Erythroblast (primary cell): ENCODE data around the gene AUTS2.

Experiments used
- DNase-seq, 2 experiments: peaks; one replicate each; lab custom pipeline; 2025; lab: John Stamatoyannopoulos, UW
- GATA1 ChIP-seq: IDR thresholded peaks from 2 replicates; pipeline ENCODE4 v1.6.1; 2011; ENCODE audit warnings: low read depth, mild to moderate bottlenecking, control low read depth, low read length, moderate library complexity
- POLR2A ChIP-seq: IDR thresholded peaks from 2 replicates; pipeline ENCODE4 v1.6.1; 2011; ENCODE audit warnings: mild to moderate bottlenecking, low read length

AUTS2 gene

DNA sequence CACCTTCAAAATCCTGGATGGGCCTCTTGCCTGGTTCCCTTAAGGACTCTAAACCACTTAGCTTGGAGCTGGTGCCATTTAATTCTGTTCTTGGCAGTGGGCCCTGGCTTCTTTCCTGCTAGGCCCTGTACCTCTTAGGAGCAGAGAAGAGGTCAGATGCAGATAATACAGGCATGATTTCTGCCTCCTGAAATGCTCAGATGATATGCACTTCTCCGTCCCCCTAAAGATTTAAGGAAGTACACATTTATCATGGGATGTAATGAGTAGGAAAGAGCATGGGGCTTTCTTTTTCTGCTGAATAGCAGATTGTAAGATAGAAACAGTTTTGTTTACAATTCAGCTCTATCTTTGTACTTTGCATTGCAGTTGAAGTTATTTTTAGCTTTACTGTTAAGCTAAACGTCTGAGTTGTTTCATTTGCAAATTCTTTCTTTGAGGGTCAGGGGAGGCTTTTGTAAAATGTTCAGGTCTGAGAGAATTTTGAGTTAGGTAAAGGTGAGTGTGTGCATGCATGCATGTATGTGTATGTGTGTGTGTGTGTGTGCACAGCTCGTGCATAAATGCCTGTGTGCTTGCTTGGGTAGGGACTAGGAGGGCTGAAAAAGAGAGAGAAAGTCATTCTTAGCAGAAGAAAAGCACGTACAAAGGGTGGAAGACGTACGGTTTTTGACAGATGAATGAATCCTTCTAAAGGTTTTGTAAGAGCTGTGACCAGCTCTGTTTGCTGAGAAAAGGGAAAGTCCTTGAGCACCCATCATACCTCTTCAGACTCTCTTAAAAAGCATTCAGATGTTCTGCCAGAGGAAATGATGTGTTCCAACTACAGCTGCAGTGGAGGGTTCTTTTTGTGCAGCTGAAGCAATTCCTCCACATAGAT is 364.2 kb downstream of the AUTS2 start:
- TF ChIP-seq GATA1: no peak
- TF ChIP-seq POLR2A: no peak
- DNase-seq: no peak

- no peak for TF ChIP-seq GATA1
- TF ChIP-seq POLR2A: no peak
- no peak for DNase-seq
Observed at GRCh38 chr7:69963393-69963792, 365.1 kb downstream of the AUTS2 start.

GRCh38 chr7:69966766-69967591 is 368.7 kb downstream of the AUTS2 start:
- TF ChIP-seq POLR2A: no peak
- no peak for TF ChIP-seq GATA1
- DNase-seq: no peak

DNA sequence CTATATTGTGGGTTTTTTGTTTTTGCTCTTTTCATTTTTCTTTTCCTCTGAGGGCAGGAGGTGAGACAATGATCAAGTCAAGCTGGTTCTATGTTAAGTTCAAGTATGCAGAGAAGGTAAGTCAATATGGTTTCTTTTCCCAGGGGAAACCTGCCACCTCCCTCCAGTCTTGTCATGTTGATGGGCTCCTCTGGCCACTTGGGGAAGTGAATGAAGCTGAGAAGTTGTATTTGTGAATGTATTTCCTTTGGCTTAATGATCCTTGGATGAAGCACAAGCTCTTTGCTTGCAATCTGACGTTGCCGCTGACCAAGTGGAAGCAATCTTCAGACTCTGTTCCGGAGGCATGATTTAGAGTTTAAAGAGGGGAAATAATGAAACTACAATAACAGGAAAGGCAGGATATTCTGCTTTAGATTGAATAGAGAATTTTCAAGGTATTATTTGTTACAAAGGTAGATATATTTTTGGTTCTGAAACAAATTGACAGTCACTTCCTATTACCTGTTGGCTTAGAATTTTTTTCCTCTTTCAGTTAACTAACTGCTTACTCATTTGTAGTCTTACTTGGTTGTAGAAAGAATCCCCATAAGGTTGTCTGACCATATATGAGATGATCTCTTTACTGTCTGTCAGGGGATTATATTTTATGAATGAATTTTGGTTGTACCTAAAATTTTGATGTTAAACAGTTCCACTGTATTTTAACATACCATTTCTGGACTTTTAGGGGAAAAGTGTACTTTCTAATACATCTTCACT is 369.6 kb downstream of the AUTS2 start:
- DNase-seq: no peak
- TF ChIP-seq POLR2A: no peak
- TF ChIP-seq GATA1: no peak

- no peak for DNase-seq
Observed at GRCh38 chr7:69968969-69969556, 370.8 kb downstream of the AUTS2 start.

DNA sequence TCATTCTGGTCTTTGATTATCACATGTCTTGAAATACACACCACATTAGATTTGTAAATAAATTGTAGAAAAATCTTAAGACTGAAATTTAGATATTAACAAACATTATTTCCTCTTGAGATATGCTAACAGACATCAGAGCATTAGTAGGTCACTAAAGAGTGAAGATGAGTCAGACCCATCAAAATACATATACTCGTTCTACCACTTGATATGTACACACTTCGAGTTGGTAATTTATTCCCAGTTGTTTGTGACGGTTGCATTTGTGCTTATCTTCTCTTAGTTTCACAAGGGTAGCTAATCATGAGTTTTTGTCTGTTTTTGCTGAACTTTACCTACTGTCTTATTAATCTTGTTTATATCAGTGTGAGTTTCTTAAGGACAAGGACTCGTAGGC is 383.4 kb downstream of the AUTS2 start:
- DNase-seq: no peak
- TF ChIP-seq POLR2A (no peak), GATA1 (no peak)

More at GRCh38 chr7:69968969-69969556, 370.8 kb downstream of the AUTS2 start:
- TF ChIP-seq GATA1: no peak
- TF ChIP-seq POLR2A: no peak

GRCh38 chr7:69982197-69982596 is 383.9 kb downstream of the AUTS2 start:
- TF ChIP-seq POLR2A: no peak
- no peak for TF ChIP-seq GATA1
- no peak for DNase-seq

GRCh38 chr7:69989551-69989950 is 391.3 kb downstream of the AUTS2 start:
- no peak for DNase-seq
- TF ChIP-seq POLR2A: no peak
- no peak for TF ChIP-seq GATA1

GRCh38 chr7:69992938-69993337 is 394.7 kb downstream of the AUTS2 start:
- no peak for TF ChIP-seq POLR2A
- TF ChIP-seq GATA1: no peak
- no peak for DNase-seq

DNA sequence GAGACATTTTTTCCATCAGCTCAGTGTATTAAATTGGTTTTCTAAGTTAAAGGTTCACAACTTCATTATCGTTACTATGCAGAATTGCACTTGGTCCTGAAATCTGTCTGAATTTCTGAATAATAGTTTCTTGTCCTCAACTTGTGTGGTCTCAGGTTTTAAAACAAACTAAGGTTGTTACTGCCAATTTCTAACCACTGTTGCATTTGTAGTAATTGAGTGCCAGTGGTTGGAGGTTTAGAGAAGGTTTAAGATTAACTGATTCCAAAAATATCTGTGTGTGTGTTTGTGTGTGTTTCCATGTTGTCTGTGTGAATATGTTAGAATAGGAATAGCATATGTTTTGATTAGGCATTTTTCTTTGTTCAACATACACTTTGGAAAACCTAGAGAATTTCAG is 395.9 kb downstream of the AUTS2 start:
- DNase-seq: no peak
- TF ChIP-seq GATA1 (no peak), POLR2A (no peak)

DNA sequence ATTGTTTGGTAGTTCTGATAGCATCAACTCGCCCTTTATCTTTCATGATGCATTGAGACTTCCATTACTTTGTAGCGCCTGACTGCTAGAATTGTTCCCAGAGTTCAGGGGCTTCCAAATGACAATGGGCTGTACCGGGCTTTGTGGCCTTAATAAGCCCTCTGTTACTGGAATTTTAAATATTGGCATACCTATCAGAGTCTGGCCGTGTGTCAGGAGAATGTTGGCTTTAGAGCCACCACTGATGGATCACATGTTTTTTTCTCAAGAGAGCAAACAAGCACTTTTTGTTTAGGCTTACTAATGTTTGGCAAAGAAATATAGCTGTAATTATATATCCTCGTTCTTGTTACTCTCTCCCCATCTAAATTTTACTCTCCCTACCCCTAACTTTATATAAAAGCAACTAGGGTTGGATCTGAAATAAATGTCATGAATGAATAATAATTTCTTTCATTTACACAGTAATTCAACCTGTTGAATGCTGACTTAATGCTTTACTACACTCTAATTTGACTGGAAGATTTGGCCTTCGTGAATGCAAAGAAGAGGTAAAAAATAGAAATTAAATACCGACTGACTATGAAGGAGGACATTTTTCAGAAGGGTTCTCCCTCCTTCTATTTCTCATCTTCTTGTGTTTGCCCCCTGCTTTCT is 396.7 kb downstream of the AUTS2 start:
- TF ChIP-seq GATA1 (no peak), POLR2A (no peak)

GRCh38 chr7:69996121-69996520 is 397.8 kb downstream of the AUTS2 start:
- no peak for DNase-seq
- TF ChIP-seq GATA1 (no peak), POLR2A (no peak)

More for the DNA sequence above, 396.7 kb downstream of the AUTS2 start:
- DNase-seq: no peak
